C4-2B (cell line): Measurements from ENCODE around the gene B4GALT1.

Experiments used
- H3K27ac ChIP-seq: fragments of 450-650 bp; 2 replicates; pipeline ENCODE4 v1.5.1; 2017
- ZFX ChIP-seq: fragments of 450-650 bp; IDR thresholded peaks from 2 replicates; pipeline ENCODE4 v1.6.1; 2017
- TF ChIP-seq, protein P1 (sequence below): fragments of 450-650 bp; conservative IDR thresholded peaks from 2 replicates; pipeline ENCODE4 v1.5.1; 2017; ENCODE audit warnings: mild to moderate bottlenecking

Gene B4GALT1

DNA sequence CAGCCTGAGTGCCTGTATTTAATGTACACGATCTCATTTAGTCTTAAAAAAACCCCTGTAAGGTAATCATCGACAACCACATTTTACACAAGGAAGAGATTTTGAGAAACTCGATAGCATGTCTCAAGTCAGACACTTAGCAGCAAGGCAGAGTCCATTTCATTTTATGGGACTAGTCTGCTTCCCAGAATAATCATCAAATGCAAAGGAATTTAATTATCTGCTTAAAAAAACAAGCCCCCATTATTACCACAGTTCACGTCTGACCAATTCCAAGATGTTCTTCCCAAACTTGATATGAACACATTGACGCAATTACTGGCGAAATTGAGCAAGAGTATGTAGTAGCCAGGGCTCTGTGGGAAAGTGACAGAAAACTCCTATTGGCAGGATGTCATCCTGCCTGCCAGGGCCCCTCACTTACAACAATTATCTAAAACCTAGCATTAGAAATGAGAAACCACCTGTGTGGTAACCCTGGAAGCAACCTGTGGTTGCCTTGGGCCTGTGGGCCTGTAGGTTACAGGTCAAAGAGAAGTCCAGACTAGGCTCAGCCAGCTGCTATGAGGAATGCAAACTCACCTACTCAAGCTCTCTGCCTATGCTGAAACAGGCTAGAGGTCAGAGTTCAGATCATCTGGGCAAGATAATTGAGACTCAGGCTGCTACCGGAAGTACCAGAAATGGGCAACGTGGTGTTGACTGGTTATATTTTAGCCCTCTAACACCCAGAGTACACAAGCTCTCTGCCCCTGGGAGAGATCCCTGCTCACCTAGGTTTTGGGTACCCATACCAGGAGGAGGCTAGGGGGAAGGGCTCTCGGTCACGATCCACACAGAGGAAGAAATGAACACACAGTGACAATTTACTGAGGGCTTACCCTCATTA is 1.6 kb downstream of the B4GALT1 start:
- peak; percentile 60 for TF ChIP-seq ZFX
- TF ChIP-seq, protein P1, sequence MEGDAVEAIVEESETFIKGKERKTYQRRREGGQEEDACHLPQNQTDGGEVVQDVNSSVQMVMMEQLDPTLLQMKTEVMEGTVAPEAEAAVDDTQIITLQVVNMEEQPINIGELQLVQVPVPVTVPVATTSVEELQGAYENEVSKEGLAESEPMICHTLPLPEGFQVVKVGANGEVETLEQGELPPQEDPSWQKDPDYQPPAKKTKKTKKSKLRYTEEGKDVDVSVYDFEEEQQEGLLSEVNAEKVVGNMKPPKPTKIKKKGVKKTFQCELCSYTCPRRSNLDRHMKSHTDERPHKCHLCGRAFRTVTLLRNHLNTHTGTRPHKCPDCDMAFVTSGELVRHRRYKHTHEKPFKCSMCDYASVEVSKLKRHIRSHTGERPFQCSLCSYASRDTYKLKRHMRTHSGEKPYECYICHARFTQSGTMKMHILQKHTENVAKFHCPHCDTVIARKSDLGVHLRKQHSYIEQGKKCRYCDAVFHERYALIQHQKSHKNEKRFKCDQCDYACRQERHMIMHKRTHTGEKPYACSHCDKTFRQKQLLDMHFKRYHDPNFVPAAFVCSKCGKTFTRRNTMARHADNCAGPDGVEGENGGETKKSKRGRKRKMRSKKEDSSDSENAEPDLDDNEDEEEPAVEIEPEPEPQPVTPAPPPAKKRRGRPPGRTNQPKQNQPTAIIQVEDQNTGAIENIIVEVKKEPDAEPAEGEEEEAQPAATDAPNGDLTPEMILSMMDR: no peak
- H3K27ac ChIP-seq: peak overlapping the region; percentile 92

DNA sequence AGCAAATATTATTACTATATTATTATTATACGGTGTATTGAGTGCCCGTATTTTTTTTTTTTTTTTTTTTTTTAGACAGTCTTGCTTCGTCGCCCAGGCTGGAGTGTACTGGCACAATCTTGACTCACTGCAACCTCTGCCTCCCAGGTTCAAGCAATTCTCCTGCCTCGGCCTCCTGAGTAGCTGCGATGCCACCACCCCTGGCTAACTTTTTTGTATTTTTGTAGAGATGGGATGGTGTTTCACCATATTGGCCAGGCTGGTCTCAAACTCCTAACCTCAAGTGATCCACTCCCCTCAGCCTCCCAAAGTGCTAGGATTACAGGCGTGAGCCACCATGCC is 2.2 kb downstream of the B4GALT1 start:
- peak overlapping the region; percentile 92 for H3K27ac ChIP-seq

DNA sequence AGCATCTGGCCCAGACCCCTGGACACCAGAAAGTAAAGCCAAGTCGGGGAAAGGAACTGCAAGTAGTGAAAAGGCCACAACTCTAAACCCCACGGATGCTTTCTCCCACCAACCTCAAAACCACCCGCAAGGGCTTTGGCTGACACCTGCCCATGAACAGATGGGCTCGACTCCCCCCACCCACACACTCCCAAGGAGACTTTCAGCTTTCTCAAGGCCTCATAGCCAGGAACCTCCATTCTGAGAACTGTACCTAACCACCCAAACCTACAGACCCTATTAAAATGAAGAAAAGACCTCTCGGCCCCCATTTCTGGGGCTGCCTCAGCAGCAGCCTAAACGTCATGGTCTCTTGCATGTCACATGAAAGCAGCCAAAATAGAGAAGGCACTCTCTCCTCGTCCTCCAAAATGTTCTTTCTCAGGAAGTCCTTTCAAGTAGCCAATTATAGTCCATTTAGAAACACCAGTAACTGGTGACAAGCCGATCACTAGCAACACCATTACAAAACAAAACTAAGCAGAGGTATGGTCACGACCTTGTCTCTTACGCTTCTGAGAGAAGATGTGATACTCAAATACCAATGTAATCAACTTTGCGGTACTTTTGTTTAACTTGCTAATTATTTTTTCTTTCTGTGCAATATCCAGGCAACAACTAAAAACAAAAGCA is 2.9 kb downstream of the B4GALT1 start:
- H3K27ac ChIP-seq: peak overlapping the region; percentile 89
- TF ChIP-seq, protein P1: no peak
- TF ChIP-seq ZFX: no peak

DNA sequence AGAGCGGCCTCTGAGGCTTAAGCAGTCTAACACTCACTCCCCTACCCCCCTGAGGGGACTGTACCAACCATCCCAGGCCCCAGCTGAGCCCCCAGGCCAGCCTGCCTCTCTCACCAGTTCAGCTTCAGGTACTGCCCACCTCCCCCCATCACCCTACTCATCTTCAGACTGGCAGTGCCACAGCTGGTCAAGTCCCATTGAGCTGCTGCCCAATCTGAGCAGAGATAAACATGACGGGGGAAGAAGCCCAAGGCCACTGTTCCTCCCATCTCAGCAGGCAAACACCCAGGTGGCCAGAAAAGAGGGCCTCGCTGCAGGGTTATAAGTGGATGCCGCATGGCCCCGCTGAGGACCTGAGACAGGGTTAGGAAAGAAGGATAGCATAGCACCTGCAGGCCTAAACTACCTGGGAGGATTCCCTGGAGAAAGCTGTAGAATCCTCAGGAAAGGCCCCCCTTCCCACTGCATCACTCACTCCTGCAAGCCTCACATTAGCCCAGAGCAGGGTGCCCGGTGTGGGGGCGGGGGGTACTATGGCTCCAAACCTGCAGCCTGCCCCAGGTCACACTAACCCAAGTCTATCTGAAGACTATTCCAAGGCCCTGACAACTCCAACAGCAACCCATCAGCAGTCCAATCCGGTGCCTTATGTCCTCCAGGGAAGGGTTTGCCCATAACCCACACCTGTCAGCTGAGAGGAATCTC is 3.6 kb downstream of the B4GALT1 start:
- H3K27ac ChIP-seq: peak overlapping the region; percentile 89
- TF ChIP-seq, protein P1: no peak
- no peak for TF ChIP-seq ZFX

DNA sequence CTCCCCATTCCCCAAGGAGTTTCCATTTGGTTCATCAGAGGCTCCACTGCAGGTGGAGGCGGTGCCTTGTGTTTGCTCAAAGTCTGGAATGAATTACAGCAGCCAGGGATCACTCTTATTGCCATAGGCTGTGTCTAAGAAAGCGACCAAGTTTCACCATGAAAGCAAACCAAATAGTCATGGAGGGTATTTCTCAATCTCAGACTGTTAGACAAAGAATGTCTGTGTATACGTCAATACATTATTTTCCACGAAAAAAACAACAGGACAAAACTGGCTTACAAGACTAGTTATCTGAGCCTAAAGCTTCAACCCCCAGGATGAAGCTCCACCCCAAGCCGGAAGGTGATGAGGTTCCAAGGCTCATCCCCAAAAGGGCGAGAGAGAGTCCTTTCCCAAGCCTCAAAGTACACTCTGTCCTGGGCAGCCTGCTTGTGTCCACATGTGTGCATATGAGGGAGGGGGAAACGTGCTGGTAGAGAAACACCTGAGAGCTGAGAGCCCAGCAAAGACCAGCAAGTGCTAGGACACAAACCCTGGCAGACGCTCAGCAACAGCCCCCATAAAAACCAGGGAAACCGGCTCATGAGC is 4.3 kb downstream of the B4GALT1 start:
- peak overlapping the region; percentile 89 for H3K27ac ChIP-seq
- TF ChIP-seq, protein P1: no peak
- no peak for TF ChIP-seq ZFX

DNA sequence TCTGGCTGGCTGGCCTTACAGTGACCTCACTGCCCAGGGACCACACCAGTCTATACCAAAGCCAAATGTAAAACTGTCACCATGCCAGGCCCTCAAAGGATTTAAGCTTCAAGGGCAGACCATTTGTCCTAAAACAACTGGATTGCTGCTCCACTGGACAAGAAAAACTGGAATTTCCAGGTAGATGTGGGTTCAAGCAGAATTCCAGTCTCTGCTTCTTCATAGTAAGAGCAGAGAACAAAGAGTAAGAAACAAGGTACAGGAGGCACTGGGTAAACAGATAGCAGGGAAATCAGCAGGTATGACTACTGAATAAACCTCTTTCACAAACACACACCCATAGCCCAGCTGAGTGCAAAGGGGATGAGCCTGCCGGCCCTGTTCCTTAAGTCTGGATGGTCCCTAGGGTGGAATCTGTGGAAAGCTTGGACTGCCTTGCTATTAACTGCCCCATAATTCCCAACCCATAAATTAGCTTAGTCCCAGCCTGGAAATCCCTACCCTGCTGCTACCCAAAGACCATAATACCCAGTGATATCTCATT is 5.5 kb downstream of the B4GALT1 start:
- H3K27ac ChIP-seq: peak overlapping the region; percentile 89
- TF ChIP-seq ZFX: no peak
- TF ChIP-seq, protein P1: no peak

DNA sequence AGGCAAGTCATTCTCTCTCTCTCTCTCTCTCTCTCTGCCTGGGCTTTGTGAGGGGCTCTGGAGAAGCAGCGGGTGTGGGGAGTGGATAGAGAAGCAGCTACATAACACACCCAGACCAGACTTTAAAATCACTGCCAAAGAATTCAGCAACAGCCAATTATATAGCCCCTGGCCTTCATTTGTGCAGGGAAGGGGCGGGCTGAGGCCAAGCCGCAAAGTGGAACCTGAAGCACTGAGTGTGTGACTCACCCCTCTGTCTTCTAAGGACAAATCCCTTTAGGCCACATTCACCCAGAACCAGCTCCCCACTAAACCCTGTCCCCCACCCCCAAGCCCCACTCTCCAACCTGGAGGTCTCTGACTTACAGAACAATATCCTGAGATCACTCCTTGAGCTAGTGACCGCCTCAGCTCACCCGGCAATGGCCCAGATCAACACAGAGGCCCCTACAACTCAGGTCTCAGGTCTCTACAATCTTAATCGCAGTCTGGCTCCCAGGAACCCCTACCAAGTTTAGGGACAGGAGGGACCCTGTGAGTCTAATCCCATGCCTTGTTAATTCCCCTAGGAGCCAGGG is 6.0 kb downstream of the B4GALT1 start:
- TF ChIP-seq, protein P1: no peak
- no peak for TF ChIP-seq ZFX
- H3K27ac ChIP-seq: peak overlapping the region; percentile 89

DNA sequence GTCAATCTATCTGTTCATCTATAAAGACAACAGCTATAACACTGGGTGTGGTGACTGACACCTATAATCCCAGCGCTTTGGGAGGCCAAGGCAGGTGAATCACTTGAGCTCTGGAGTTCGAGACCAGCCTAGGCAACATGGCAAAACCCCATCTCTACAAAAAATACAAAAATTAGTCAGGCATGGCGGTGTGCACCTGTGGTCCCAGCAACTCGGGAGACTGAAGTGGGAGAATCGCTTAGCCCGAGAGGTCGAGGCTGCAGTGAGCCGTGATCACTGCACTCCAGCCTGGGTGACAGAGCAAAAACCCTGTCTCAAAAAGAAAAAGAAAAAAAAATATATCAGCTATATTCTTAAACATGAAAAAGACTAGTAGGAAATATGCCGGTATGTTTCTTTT is 6.7 kb downstream of the B4GALT1 start:
- peak overlapping the region; percentile 89 for H3K27ac ChIP-seq
